AG04449 (cell line): ENCODE results near the gene F2.

ENCODE experiments used
- CTCF ChIA-PET: fragments of 350-600 bp; formaldehyde crosslinking; extraction: SDS; loops from one replicate; lab custom pipeline; 2021; ENCODE audit warnings: antibody characterized with exemption; lab: Yijun Ruan, JAX
- POLR2A ChIA-PET: fragments of 400-600, 350-600 bp; formaldehyde crosslinking; extraction: SDS; loops from one replicate; lab custom pipeline; 2020; ENCODE audit warnings: antibody characterized with exemption, inconsistent platforms; lab: Yijun Ruan, JAX
- DNase-seq: peaks from one replicate; pipeline ENCODE4 v3.0.0-alpha.2; 2010; ENCODE audit warnings: low read depth, low spot score
- H3K4me3 ChIP-seq: 2 replicates; pipeline ENCODE4 v1.5.1; 2011; ENCODE audit warnings: low read depth, mild to moderate bottlenecking, control low read depth, low read length
- CTCF ChIP-seq: IDR thresholded peaks from one replicate; pipeline ENCODE4 v1.5.1; 2011; ENCODE audit warnings: mild to moderate bottlenecking, moderate library complexity, low read length, control low read depth, inconsistent platforms; ENCODE audit not compliant: insufficient read depth; ENCODE audit errors: missing control alignments

F2 gene

GRCh38 chr11:46724088-46724487 is 5.1 kb downstream of the F2 start:
- no peak for DNase-seq
- ChIA-PET POLR2A (no interaction called here), CTCF (no interaction called here)
- no peak overlapping the region for H3K4me3 ChIP-seq
- TF ChIP-seq CTCF: no peak

GRCh38 chr11:46725338-46726205 is 6.6 kb downstream of the F2 start:
- CTCF ChIA-PET: no interaction called here

GRCh38 chr11:46726206-46726862 is 7.3 kb downstream of the F2 start:
- ChIA-PET POLR2A (no interaction called here), CTCF (no interaction called here)
- TF ChIP-seq CTCF: no peak
- H3K4me3 ChIP-seq: no peak overlapping the region
- DNase-seq: no peak

More at GRCh38 chr11:46725338-46726205, 6.6 kb downstream of the F2 start:
- no peak for TF ChIP-seq CTCF
- DNase-seq: no peak
- H3K4me3 ChIP-seq: no peak overlapping the region
- POLR2A ChIA-PET: no interaction called here

- ChIA-PET CTCF (interaction anchor here (0.8 to 1.3 kb wide), 2 partner anchors 11 to 20 kb away, joined by 3 read pairs; no protein-coding TSS in a partner anchor), POLR2A (interaction anchor here (0.7 kb wide), 1 partner anchor 59 kb away, joined by 3 read pairs; no protein-coding TSS in a partner anchor)
- no peak overlapping the region for H3K4me3 ChIP-seq
- TF ChIP-seq CTCF: no peak
- no peak for DNase-seq
These were observed 9.1 kb downstream of the F2 start for GRCh38 chr11:46727952-46728658.

- H3K4me3 ChIP-seq: no peak overlapping the region
- no peak for TF ChIP-seq CTCF
- no peak for DNase-seq
- CTCF ChIA-PET: interaction anchor here (1.3 kb wide), 1 partner anchor 11 kb away, joined by 3 read pairs; no protein-coding TSS in a partner anchor
- POLR2A ChIA-PET: interaction anchor here (0.7 kb wide), 1 partner anchor 58 kb away, joined by 3 read pairs; no protein-coding TSS in a partner anchor
These were observed 9.6 kb downstream of the F2 start for GRCh38 chr11:46728659-46729040.
